HepG2 (cell line): ENCODE measurements around the gene SRC. TPM values are rescaled to one million over a fixed set of nuclear protein-coding genes. Genes with fewer than 3 reads are reported as not detected.
A peak's percentile ranks its signal among the peaks of the same experiment; 100 is the strongest.

Experiments
- NKX3-1 ChIP-seq: sonication (generic); formaldehyde crosslinking; IDR thresholded peaks from 2 replicates; pipeline ENCODE4 v1.5.0; 2020; ENCODE audit warnings: missing genetic modification reagents
- ZNF256 ChIP-seq: sonication (generic); formaldehyde crosslinking; conservative IDR thresholded peaks from 2 replicates; pipeline ENCODE4 v1.4.0; 2020; ENCODE audit warnings: missing genetic modification reagents
- polyA plus RNA-seq, 8 experiments: library from polyadenylated mRNA; depleted of rRNA in 3 of 8; stranded (reverse) in 7 of 8; unstranded in 1 of 8; fragments of >200 nt; fragmentation: Illumina TruSeq in 4 of 8; extraction: Trizol in 4 of 8; gene quantifications; 2 replicates each; pipeline versions ENCODE4 v1.2.1 to v1.2.3, GENCODE V29; 2011 to 2016; ENCODE audit warnings: low read depth in 4 of 8, missing spikeins in 1 of 8, mixed read lengths in 1 of 8; ENCODE audit not compliant: insufficient read depth in 1 of 8
- total RNA-seq, 5 experiments: library from RNA; depleted of rRNA; stranded (reverse); fragments of >200 nt; fragmentation: Illumina TruSeq; extraction: Trizol; gene quantifications; 2 replicates each; pipeline ENCODE4 v1.2.3, GENCODE V29; 2016; ENCODE audit warnings: low read depth in 1 of 5
- TF ChIP-seq, protein P1 (sequence below): sonication (generic); formaldehyde crosslinking; IDR thresholded peaks from 2 replicates; pipeline ENCODE4 v1.4.0; 2020; ENCODE audit warnings: missing genetic modification reagents, mild to moderate bottlenecking, borderline replicate concordance
- TF ChIP-seq, protein P2 (sequence below): IDR thresholded peaks from 2 replicates; pipeline ENCODE4 v1.6.1; 2018; ENCODE audit warnings: missing genetic modification reagents
- TF ChIP-seq, protein P3 (sequence below): sonication (generic); formaldehyde crosslinking; IDR thresholded peaks from 2 replicates; pipeline ENCODE4 v1.4.0; 2020; ENCODE audit warnings: mild to moderate bottlenecking, missing genetic modification reagents

The SRC gene
- total and polyA plus RNA-seq, 2 of the 13 experiments (the other 11 are each of a cell fraction or from before 2014, with no cell fraction given), result 54.7 to 192 TPM

DNA sequence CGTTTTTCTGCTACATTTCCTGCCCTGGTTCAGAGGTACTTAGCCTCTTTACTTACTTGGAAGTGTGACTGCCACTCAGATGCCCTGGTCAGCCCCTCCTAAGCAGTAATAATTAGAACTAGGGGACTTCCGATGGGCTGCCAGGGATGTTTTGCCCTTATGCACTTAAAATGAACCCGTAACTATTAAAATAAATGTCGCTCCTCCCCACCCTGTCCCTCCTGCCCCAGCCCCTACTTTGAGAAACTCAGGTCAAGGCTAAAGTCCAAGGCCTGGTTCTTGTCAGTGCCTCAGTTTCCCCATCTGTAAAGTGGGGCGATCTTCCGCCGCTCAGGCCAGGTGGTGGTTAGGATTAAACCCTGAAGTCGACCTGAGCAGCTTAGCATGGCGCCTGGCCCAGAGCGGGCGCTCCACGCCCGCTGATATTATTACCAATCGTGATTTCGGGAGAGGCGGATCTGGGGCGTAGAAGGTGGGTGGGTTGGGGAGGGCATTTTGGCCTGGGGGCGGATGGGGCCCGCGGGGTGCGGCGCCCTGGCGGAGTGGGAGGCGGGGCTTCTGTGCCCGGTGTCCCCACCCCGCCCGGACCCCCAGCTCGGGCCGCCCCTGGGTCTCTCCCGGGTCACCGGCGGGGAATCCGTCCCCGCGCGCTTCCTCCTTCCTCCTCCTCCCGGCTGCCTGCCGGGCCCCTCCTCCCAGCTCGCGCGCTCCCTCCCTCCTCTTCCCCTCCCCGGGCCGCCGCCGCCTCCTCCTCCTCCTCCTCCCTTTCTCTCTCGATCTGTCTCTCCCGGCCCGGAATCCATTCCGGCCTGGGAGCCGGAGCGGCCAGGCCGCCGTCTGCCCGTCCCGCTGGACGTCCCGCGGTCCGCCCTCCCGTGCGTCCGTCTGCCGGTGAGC lies at the start of gene SRC (continued):
- TF ChIP-seq, protein P1, sequence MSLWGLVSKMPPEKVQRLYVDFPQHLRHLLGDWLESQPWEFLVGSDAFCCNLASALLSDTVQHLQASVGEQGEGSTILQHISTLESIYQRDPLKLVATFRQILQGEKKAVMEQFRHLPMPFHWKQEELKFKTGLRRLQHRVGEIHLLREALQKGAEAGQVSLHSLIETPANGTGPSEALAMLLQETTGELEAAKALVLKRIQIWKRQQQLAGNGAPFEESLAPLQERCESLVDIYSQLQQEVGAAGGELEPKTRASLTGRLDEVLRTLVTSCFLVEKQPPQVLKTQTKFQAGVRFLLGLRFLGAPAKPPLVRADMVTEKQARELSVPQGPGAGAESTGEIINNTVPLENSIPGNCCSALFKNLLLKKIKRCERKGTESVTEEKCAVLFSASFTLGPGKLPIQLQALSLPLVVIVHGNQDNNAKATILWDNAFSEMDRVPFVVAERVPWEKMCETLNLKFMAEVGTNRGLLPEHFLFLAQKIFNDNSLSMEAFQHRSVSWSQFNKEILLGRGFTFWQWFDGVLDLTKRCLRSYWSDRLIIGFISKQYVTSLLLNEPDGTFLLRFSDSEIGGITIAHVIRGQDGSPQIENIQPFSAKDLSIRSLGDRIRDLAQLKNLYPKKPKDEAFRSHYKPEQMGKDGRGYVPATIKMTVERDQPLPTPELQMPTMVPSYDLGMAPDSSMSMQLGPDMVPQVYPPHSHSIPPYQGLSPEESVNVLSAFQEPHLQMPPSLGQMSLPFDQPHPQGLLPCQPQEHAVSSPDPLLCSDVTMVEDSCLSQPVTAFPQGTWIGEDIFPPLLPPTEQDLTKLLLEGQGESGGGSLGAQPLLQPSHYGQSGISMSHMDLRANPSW (CRISPR knock-in tag), result 0 out of 2 replicates have a peak, but pooled peaks have one; percentile 3
- no peak for TF ChIP-seq NKX3-1 (CRISPR knock-in tag)
- TF ChIP-seq, protein P2, sequence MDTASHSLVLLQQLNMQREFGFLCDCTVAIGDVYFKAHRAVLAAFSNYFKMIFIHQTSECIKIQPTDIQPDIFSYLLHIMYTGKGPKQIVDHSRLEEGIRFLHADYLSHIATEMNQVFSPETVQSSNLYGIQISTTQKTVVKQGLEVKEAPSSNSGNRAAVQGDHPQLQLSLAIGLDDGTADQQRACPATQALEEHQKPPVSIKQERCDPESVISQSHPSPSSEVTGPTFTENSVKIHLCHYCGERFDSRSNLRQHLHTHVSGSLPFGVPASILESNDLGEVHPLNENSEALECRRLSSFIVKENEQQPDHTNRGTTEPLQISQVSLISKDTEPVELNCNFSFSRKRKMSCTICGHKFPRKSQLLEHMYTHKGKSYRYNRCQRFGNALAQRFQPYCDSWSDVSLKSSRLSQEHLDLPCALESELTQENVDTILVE, result peak; percentile 89; the same call in 1 of the 2 replicates
- no peak for TF ChIP-seq ZNF256 (CRISPR knock-in tag)
- TF ChIP-seq, protein P3, sequence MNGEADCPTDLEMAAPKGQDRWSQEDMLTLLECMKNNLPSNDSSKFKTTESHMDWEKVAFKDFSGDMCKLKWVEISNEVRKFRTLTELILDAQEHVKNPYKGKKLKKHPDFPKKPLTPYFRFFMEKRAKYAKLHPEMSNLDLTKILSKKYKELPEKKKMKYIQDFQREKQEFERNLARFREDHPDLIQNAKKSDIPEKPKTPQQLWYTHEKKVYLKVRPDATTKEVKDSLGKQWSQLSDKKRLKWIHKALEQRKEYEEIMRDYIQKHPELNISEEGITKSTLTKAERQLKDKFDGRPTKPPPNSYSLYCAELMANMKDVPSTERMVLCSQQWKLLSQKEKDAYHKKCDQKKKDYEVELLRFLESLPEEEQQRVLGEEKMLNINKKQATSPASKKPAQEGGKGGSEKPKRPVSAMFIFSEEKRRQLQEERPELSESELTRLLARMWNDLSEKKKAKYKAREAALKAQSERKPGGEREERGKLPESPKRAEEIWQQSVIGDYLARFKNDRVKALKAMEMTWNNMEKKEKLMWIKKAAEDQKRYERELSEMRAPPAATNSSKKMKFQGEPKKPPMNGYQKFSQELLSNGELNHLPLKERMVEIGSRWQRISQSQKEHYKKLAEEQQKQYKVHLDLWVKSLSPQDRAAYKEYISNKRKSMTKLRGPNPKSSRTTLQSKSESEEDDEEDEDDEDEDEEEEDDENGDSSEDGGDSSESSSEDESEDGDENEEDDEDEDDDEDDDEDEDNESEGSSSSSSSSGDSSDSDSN (CRISPR knock-in tag), result peak; percentile 51; the same call in 1 of the 2 replicates
